WI38 (cell line): ENCODE data around the gene FRMPD3.

Source experiments
- H3K4me3 ChIP-seq: 2 replicates; pipeline ENCODE4 v1.5.1; 2011; ENCODE audit warnings: low read depth, mild to moderate bottlenecking, control low read depth, low read length
- TF ChIP-seq, protein P1 (sequence below): IDR thresholded peaks from 2 replicates; pipeline ENCODE4 v1.5.1; 2012; ENCODE audit warnings: low read depth, mild to moderate bottlenecking, control low read depth, low read length

The FRMPD3 gene

DNA sequence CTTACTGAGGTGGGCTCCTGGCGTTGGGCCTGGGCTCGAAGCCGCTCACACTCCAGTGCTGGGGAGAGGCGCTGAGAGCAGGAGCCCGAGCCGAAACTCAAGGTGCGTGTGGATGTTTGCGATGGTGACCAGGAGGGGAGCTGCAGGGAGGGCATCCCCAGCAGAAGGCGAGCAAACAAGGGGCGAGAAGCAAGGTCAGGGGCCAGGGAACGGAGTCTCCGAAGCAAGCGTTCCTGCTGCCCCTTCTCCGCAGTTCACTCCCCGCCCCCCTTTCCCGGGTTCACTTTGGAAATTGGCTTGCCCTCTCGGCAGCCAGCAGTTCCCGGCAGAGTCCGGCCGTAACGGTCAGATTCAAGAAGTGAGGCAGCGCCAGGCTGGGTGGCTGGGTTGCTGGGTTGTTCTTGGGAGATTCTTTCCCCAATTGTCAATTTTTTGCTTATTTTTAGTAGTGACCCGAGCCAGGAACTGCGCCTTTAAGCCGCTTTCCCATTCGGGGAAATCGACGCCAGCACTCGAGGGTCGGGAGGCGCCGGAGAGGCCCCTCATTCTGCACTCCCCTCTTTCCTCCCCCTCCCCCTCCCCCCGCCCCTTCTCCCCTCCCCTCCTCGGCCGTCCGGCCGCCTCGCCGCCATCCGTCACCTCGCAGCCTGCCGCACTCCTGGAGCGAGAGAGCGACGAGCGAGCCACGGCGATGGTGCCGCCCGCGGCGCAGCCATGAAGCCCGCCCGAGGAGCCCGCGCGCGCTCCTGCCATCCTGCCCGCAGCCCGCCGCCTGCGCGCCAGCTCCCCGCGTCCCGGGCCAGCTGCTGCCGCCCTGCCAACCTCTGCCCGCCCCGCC lies at the start of gene FRMPD3:
Gene FRMPD3 (plus strand): TSS at position 655 of the 838 bp plus-strand sequence. CDS start 76,937 bp downstream, outside the sequence.
- no peak within 1 kb of the TSS for H3K4me3 ChIP-seq
- TF ChIP-seq, protein P1, sequence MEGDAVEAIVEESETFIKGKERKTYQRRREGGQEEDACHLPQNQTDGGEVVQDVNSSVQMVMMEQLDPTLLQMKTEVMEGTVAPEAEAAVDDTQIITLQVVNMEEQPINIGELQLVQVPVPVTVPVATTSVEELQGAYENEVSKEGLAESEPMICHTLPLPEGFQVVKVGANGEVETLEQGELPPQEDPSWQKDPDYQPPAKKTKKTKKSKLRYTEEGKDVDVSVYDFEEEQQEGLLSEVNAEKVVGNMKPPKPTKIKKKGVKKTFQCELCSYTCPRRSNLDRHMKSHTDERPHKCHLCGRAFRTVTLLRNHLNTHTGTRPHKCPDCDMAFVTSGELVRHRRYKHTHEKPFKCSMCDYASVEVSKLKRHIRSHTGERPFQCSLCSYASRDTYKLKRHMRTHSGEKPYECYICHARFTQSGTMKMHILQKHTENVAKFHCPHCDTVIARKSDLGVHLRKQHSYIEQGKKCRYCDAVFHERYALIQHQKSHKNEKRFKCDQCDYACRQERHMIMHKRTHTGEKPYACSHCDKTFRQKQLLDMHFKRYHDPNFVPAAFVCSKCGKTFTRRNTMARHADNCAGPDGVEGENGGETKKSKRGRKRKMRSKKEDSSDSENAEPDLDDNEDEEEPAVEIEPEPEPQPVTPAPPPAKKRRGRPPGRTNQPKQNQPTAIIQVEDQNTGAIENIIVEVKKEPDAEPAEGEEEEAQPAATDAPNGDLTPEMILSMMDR = no peak

DNA sequence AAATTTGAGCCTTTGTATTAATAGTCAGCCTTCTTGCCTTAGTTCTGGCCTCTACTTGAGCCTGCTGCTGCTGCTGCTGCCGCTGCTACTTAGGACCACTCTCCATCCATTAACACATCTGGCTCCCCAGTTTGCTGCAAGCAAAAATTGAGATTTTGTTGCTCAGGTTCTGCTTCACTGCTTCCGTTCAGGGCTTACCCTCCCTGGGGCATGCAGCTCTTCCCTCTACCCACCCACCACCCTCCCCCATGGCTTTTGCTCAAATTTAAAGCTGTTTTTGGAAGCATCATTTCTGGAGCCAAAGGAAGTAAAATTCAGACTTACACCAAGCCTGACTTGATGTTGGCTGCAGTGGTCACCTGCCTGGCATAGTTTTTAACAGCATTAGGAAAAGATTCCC lies 28.9 kb upstream of the FRMPD3 start:
- TF ChIP-seq, protein P1 = no peak
- H3K4me3 ChIP-seq = no peak overlapping the region

DNA sequence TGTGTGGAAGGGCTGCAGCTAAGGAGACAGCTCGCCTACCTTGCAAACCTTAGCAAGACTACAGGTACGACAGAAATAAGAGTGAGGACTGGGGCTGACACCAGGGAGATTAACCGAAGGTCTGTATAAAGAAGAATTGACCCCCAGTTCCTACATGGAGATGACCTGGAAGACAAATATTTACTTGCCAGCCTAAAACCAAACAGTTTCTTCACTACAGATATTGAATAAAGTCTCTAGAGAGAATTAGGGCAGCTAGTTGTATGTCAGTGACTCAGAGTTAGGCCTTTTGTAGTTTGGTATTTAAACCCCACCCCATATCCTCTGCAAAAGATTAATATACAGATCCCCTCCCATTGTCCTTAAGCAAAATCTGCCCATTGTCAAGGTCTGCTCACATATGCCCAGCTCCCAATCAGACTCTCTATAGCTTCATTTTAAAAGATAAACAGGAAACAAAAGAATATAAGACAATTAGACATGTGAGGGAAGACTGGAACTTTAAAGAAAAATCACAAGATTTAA lies 28.1 kb upstream of the FRMPD3 start:
- no peak overlapping the region for H3K4me3 ChIP-seq
- TF ChIP-seq, protein P1 = no peak

DNA sequence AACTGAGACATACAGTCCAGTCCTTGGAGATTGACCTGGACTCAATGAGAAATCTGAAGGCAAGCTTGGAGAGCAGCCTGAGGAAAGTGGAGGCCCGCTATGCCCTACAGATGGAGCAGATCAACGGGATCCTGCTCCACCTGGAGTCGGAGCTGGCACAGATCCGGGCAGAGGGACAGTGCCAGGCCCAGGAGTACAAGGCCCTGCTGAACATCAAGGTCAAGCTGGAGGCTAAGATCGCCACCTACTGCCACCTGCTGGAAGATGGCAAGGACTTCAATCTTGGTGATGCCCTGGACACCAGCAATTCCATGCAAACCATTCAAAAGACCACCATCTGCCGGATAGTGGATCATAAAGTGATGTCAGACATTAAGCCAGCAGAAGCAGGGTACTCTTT lies 20.4 kb upstream of the FRMPD3 start:
- no peak overlapping the region for H3K4me3 ChIP-seq
- TF ChIP-seq, protein P1 = peak; percentile 20; the same call in 1 of the 2 replicates

DNA sequence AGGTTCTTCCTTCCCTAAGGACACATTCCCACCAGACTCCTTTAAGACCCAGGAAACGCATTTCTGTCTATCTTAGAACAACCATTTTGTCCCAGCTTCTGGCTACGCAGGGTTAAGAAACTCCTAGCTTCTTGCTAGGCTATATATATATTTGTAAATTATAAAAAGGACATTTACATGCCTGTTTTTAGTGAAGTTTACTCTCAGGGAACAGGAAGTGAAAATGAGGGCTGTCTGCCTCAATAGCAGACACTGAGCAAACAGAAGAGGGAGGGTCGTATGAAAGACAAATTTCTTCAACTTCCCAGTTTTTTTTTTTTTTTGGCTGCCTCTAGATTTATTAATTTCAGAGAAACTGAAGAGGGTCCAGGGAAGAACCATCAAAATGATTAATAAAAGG lies 9.3 kb upstream of the FRMPD3 start:
- TF ChIP-seq, protein P1 = no peak
- H3K4me3 ChIP-seq = no peak overlapping the region

DNA sequence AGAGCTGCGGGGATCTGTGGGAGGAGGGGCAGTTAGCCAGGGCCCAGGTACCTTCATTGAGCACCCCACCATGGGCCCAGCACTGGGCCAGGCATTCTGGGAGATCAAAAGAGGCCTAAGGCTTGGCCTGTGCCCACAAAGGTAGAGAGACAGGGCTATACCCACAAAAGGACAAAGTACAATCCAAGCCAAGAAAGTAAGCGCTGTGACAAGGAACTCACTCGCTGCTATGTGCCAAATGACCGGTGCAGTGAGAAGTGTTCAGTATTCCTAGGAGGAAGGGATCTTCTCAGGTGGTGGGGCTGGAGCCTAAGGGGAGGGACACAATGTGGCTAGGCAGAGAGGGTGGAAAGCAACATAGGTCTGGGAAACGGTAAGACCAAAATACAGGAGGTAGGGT lies 8.8 kb upstream of the FRMPD3 start:
- H3K4me3 ChIP-seq = no peak overlapping the region

More for the DNA sequence above, 8.8 kb upstream of the FRMPD3 start:
- TF ChIP-seq, protein P1 = no peak
